Endothelial cell of umbilical vein (primary cell): ENCODE results near the gene THBS3. TPM values are rescaled to one million over a fixed set of nuclear protein-coding genes. Genes with fewer than 3 reads are reported as not detected.

Experiments
- BruUV-seq: library from RNA; stranded (reverse); fragments of 400-500 nt; replicated peaks from 2 replicates; lab custom pipeline; 2021; lab: Mats Ljungman, UMichigan
- CTCF ChIA-PET: fragments of 300-600, 350-600 bp; sonication (Branson Sonifier 250); formaldehyde crosslinking; loops from one replicate; lab custom pipeline; 2021; ENCODE audit warnings: antibody characterized with exemption, inconsistent platforms; lab: Charles Lee
- POLR2A ChIA-PET: fragments of 300-600, 350-600 bp; sonication (Branson Sonifier 250); formaldehyde crosslinking; loops from one replicate; lab custom pipeline; 2021; ENCODE audit warnings: antibody characterized with exemption, inconsistent platforms; lab: Charles Lee
- DNase-seq: peaks from one replicate; pipeline ENCODE4 v3.0.0-alpha.2; 2011; ENCODE audit warnings: low read depth, low spot score
- FAIRE-seq: peaks from 2 replicates; lab custom pipeline; 2011; peaks lifted over from hg19 to GRCh38; lab: Jason Lieb, UNC
- H2AFZ ChIP-seq: 2 replicates; pipeline ENCODE4 v1.6.0; 2012; ENCODE audit warnings: low read depth, low read length, control low read depth, inconsistent platforms
- H3K27ac ChIP-seq: 2 replicates; pipeline ENCODE4 v1.5.1; 2011; ENCODE audit warnings: low read depth, mild to moderate bottlenecking, control low read depth, low read length, moderate library complexity; ENCODE audit not compliant: insufficient read depth
- H3K27me3 ChIP-seq, 2 experiments: 2 replicates each; pipeline versions ENCODE4 v1.6.0 to v1.6.1; 2011; ENCODE audit warnings: low read length in 2 of 2, mixed read lengths in 1 of 2; ENCODE audit not compliant: control insufficient read depth in 2 of 2, insufficient read depth in 2 of 2
- H3K36me3 ChIP-seq, 2 experiments: 2 replicates in 1 of 2; 3 replicates in 1 of 2; pipeline ENCODE4 v1.5.1; 2011; ENCODE audit warnings: low read length in 2 of 2, mild to moderate bottlenecking in 1 of 2, moderate library complexity in 1 of 2; ENCODE audit not compliant: control insufficient read depth in 2 of 2, insufficient read depth in 2 of 2; ENCODE audit errors: extremely low read depth in 1 of 2
- H3K4me1 ChIP-seq: 3 replicates; pipeline ENCODE4 v1.5.1; 2011; ENCODE audit warnings: mild to moderate bottlenecking, low read length; ENCODE audit not compliant: control insufficient read depth, insufficient read depth; ENCODE audit errors: extremely low read depth
- H3K4me2 ChIP-seq: 2 replicates; pipeline ENCODE4 v1.6.1; 2011; ENCODE audit warnings: low read length, control low read depth, mixed read lengths; ENCODE audit not compliant: insufficient read depth
- H3K4me3 ChIP-seq, 3 experiments: fragments of 200-600 bp in 1 of 3; sonication (generic), shearing (Covaris generic) in 1 of 3; replicated peaks in 1 of 3; 2 replicates each; pipeline ENCODE4 v1.5.1; 2011 to 2016; ENCODE audit warnings: control low read depth in 3 of 3, low read length in 3 of 3, mild to moderate bottlenecking in 2 of 3, inconsistent platforms in 1 of 3, low read depth in 1 of 3, moderate library complexity in 1 of 3; ENCODE audit not compliant: insufficient read depth in 1 of 3
- H3K79me2 ChIP-seq: 2 replicates; pipeline ENCODE4 v1.6.0; 2012; ENCODE audit warnings: low read length, inconsistent platforms; ENCODE audit not compliant: control insufficient read depth, insufficient read depth
- H3K9ac ChIP-seq: replicated peaks from 2 replicates; pipeline ENCODE3; 2011; ENCODE audit warnings: low read length, control low read depth; ENCODE audit not compliant: insufficient read depth; ENCODE audit errors: extremely low read depth
- H3K9me1 ChIP-seq: replicated peaks from 3 replicates; pipeline ENCODE4 v1.6.0; 2011; ENCODE audit warnings: mild to moderate bottlenecking, low read length; ENCODE audit not compliant: control insufficient read depth, insufficient read depth; ENCODE audit errors: extremely low read depth
- H3K9me3 ChIP-seq: replicated peaks from 2 replicates; pipeline ENCODE4 v1.5.1; 2012; ENCODE audit warnings: low read length, inconsistent platforms; ENCODE audit not compliant: control insufficient read depth, insufficient read depth
- H4K20me1 ChIP-seq: replicated peaks from 2 replicates; pipeline ENCODE3; 2011; ENCODE audit warnings: mild to moderate bottlenecking, low read length; ENCODE audit not compliant: control insufficient read depth, insufficient read depth; ENCODE audit errors: extremely low read depth
- CTCF ChIP-seq, 2 donors: IDR thresholded peaks; 1 replicate in 1 of 2; 2 replicates in 1 of 2; pipeline ENCODE4 v1.5.1; 2011; ENCODE audit warnings: low read length in 2 of 2, mild to moderate bottlenecking in 2 of 2, moderate library complexity in 2 of 2, control low read depth in 1 of 2, inconsistent platforms in 1 of 2, low read depth in 1 of 2; ENCODE audit not compliant: insufficient read depth in 1 of 2; ENCODE audit errors: extremely low read depth in 1 of 2
- FOS ChIP-seq: IDR thresholded peaks from 2 replicates; pipeline ENCODE4 v1.6.1; 2011; ENCODE audit warnings: mild to moderate bottlenecking, low read length, moderate library complexity, borderline replicate concordance; ENCODE audit not compliant: insufficient read depth
- GATA2 ChIP-seq: IDR thresholded peaks from 2 replicates; pipeline ENCODE4 v1.7.0; 2011; ENCODE audit warnings: low read depth, mild to moderate bottlenecking, moderate library complexity, mixed read lengths, low read length; ENCODE audit not compliant: insufficient read length, insufficient read depth
- POLR2A ChIP-seq: IDR thresholded peaks from 2 replicates; pipeline ENCODE4 v1.6.1; 2012; ENCODE audit warnings: low read depth, mild to moderate bottlenecking, control low read depth, low read length
- dilution Hi-C: fragments of 300-500 bp; cut with MboI; formaldehyde crosslinking; loops from one replicate; pipeline ENCODE4 v1.15.0; 2019; ENCODE audit warnings: low sequenced_read_pairs; ENCODE audit not compliant: extremely low pct_ligation_motif_present
- intact Hi-C: fragments of 100-400 bp; cut with micrococcal nuclease; formaldehyde crosslinking; loops from one replicate; pipeline ENCODE4 v1.10.0; 2022
- polyA plus RNA-seq, 4 experiments: library from polyadenylated mRNA; depleted of rRNA in 3 of 4; stranded (reverse) in 3 of 4; unstranded in 1 of 4; fragments of >200 nt; gene quantifications; 2 replicates each; pipeline versions ENCODE4 v1.2.1 to v1.2.3, GENCODE V29; 2011 to 2012; ENCODE audit warnings: missing spikeins in 1 of 4
- total RNA-seq: library from RNA; stranded (reverse); gene quantifications from 2 replicates; pipeline ENCODE4 v1.2.3, GENCODE V29; 2021

The THBS3 gene
- total and polyA plus RNA-seq, 2 donors (not counting 3 experiments of a cell fraction or from before 2014, with no cell fraction given): 23.6 to 25.7 TPM

- peak; percentile 42 for FAIRE-seq
- POLR2A ChIA-PET: interaction anchor here (0.5 kb wide), 1 partner anchor 69 kb away, joined by 4 read pairs; no protein-coding TSS in a partner anchor
- H3K4me3 ChIP-seq: peak overlapping the region; percentile 29 to 77 (median 57)
- peaks cover 29% of the 10 kb centered on the region for H3K4me1 ChIP-seq
- dilution Hi-C loops: no loop called here
- no peak for TF ChIP-seq POLR2A
- peak in 1 of 2 donors; percentile 6 for TF ChIP-seq CTCF (IDR thresholded peaks at IDR 0.05; ENCODE audit: extremely low read depth in 1 of 2, insufficient read depth in 1 of 2, low read depth in 1 of 2, low read length in 2 of 2)
- peak overlapping the region; percentile 19 for H3K27ac ChIP-seq
- peaks cover 3 to 9% of the 10 kb centered on the region in 2 experiments for H3K36me3 ChIP-seq
- peak; percentile 31 for DNase-seq
- H2AFZ ChIP-seq: peak overlapping the region; percentile 80
- H3K79me2 ChIP-seq: peaks cover 9% of the 10 kb centered on the region
- H3K9me3 ChIP-seq: no peaks in the 10 kb centered on the region
- CTCF ChIA-PET: no interaction called here
- no peaks in the 10 kb centered on the region for H4K20me1 ChIP-seq
- H3K4me2 ChIP-seq: peak overlapping the region; percentile 76
- intact Hi-C loops: loop anchor here (2.0 to 10.0 kb wide), 2 partner anchors 18 to 310 kb away; partner anchors contain the start of genes ASH1L and CLK2
- BruUV-seq: TSS peak; percentile 40
- no peaks in the 10 kb centered on the region for H3K9me1 ChIP-seq
- H3K9ac ChIP-seq: peak overlapping the region; percentile 77
- no peaks in the 10 kb centered on the region for H3K27me3 ChIP-seq
Measured at GRCh38 chr1:155254714-155255242, 47.1 kb upstream of the THBS3 start.

GRCh38 chr1:155254228-155254713, 46.6 kb upstream of the THBS3 start:
- FAIRE-seq: peak; percentile 42
- no peaks in the 10 kb centered on the region for H4K20me1 ChIP-seq
- H3K36me3 ChIP-seq: peaks cover 3 to 8% of the 10 kb centered on the region in 2 experiments
- BruUV-seq: no TSS peak
- peaks cover 29% of the 10 kb centered on the region for H3K4me1 ChIP-seq
- peak overlapping the region; percentile 77 for H3K9ac ChIP-seq
- peak overlapping the region; percentile 29 to 77 (median 57) for H3K4me3 ChIP-seq
- no peaks in the 10 kb centered on the region for H3K27me3 ChIP-seq
- intact Hi-C loops (loop anchor here (2.0 to 10.0 kb wide), 2 partner anchors 19 to 311 kb away; partner anchors contain the start of genes ASH1L and CLK2), dilution Hi-C loops (no loop called here)
- DNase-seq: no peak
- TF ChIP-seq FOS: no peak
- TF ChIP-seq GATA2: no peak
- no peak overlapping the region for H3K27ac ChIP-seq
- POLR2A ChIA-PET: no interaction called here
- H3K9me3 ChIP-seq: no peaks in the 10 kb centered on the region
- peaks cover 9% of the 10 kb centered on the region for H3K79me2 ChIP-seq
- H2AFZ ChIP-seq: peak overlapping the region; percentile 80
- H3K9me1 ChIP-seq: no peaks in the 10 kb centered on the region
- H3K4me2 ChIP-seq: peak overlapping the region; percentile 76
- CTCF ChIA-PET: no interaction called here
